Thyroid gland (tissue), 4 donors: ENCODE measurements around the gene SCLY.

Source experiments
- POLR2A ChIP-seq, 2 donors: fragments of 450-650 bp; IDR thresholded peaks; one replicate each; pipeline ENCODE4 v1.6.1; 2017; ENCODE audit warnings: antibody characterized with exemption in 2 of 2, mild to moderate bottlenecking in 2 of 2, moderate library complexity in 1 of 2
- TF ChIP-seq, protein P1 (sequence below), 6 experiments: fragments of 200-600 bp in 3 of 6; fragments of 450-650 bp in 3 of 6; sonication (generic) in 3 of 6; IDR thresholded peaks; one replicate each; pipeline ENCODE4 v1.5.1; 2016 to 2019; ENCODE audit warnings: antibody characterized with exemption in 6 of 6, mild to moderate bottlenecking in 2 of 6, inconsistent platforms in 1 of 6, moderate library complexity in 1 of 6

DNA sequence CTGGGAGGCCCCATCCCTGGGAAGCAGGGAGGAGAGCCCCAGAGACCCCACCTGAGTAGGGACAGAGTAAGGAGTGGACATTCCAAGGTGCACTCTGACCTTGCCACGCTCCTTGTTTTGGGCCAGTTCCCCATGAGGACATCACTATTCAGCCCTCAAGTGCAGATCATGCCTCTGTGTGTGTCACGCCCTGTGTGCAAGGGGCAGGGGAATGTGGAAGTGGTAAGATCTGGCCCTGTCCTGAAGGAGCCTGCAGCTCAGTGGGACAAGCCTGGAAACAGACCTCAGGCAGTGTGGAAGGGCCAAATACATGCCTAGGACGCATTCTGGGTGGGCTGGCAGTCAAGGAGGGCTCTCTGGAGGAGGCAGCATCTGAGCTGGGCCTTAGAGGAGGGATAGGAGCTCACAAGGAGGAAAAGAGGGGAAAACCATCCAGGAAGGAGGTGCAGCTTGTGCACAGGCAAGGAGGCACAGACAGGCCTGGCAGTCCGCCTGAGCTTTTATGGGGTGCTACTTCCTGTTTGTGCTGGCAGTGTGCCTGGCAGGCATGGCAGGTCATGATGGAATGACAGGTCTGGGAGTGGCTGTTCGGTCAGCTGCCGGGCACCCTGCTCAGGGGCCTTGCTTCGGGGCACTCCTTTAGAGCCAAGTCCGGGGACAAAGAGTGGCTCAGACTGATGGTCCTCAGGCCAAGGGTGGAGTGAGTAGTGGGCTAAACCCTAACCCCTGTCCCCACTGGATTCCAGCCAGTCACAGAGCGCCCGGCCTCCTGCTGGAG is 80.9 kb downstream of the SCLY start:
- TF ChIP-seq, protein P1, sequence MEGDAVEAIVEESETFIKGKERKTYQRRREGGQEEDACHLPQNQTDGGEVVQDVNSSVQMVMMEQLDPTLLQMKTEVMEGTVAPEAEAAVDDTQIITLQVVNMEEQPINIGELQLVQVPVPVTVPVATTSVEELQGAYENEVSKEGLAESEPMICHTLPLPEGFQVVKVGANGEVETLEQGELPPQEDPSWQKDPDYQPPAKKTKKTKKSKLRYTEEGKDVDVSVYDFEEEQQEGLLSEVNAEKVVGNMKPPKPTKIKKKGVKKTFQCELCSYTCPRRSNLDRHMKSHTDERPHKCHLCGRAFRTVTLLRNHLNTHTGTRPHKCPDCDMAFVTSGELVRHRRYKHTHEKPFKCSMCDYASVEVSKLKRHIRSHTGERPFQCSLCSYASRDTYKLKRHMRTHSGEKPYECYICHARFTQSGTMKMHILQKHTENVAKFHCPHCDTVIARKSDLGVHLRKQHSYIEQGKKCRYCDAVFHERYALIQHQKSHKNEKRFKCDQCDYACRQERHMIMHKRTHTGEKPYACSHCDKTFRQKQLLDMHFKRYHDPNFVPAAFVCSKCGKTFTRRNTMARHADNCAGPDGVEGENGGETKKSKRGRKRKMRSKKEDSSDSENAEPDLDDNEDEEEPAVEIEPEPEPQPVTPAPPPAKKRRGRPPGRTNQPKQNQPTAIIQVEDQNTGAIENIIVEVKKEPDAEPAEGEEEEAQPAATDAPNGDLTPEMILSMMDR (IDR thresholded peaks at IDR 0.05): no peak
- no peak for TF ChIP-seq POLR2A (IDR thresholded peaks at IDR 0.05)
